ENCODE measurements around the gene C2CD3.

C2CD3 gene

GRCh38 chr11:74022546-74022945 lies 148.3 kb downstream of the C2CD3 start:
- in situ Hi-C loops (cut with MboI; ENCODE audit: low sequenced_read_pairs): no loop called here

- in situ Hi-C loops (cut with MboI; ENCODE audit: low sequenced_read_pairs): no loop called here
These were observed 148.8 kb downstream of the C2CD3 start for GRCh38 chr11:74021998-74022397.

GRCh38 chr11:74020539-74020938 lies 150.3 kb downstream of the C2CD3 start:
- in situ Hi-C loops (cut with MboI; ENCODE audit: low sequenced_read_pairs): no loop called here

- in situ Hi-C loops (cut with MboI; ENCODE audit: low sequenced_read_pairs): no loop called here
These were observed 150.9 kb downstream of the C2CD3 start for GRCh38 chr11:74019860-74020259.

GRCh38 chr11:74019104-74019738 lies 151.6 kb downstream of the C2CD3 start:
- in situ Hi-C loops (cut with MboI; ENCODE audit: low sequenced_read_pairs): no loop called here

GRCh38 chr11:74018331-74019005 lies 152.3 kb downstream of the C2CD3 start:
- in situ Hi-C loops (cut with MboI; ENCODE audit: low sequenced_read_pairs): no loop called here

GRCh38 chr11:74017631-74018030 lies 153.2 kb downstream of the C2CD3 start:
- in situ Hi-C loops (cut with MboI; ENCODE audit: low sequenced_read_pairs): no loop called here

GRCh38 chr11:74015919-74016684 lies 154.7 kb downstream of the C2CD3 start:
- in situ Hi-C loops (cut with MboI; ENCODE audit: low sequenced_read_pairs): no loop called here

- in situ Hi-C loops (cut with MboI; ENCODE audit: low sequenced_read_pairs): no loop called here
These were observed 155.9 kb downstream of the C2CD3 start for GRCh38 chr11:74014880-74015279.

- in situ Hi-C loops (cut with MboI; ENCODE audit: low sequenced_read_pairs): no loop called here
These were observed 157.7 kb downstream of the C2CD3 start for GRCh38 chr11:74013141-74013540.

GRCh38 chr11:74012074-74012809 lies 158.6 kb downstream of the C2CD3 start:
- in situ Hi-C loops (cut with MboI; ENCODE audit: low sequenced_read_pairs): no loop called here

- in situ Hi-C loops (cut with MboI; ENCODE audit: low sequenced_read_pairs): no loop called here
These were observed 159.3 kb downstream of the C2CD3 start for GRCh38 chr11:74011360-74012073.

- in situ Hi-C loops (cut with MboI; ENCODE audit: low sequenced_read_pairs): no loop called here
These were observed 160.2 kb downstream of the C2CD3 start for GRCh38 chr11:74010306-74011300.

- in situ Hi-C loops (cut with MboI; ENCODE audit: low sequenced_read_pairs): no loop called here
These were observed 161.0 kb downstream of the C2CD3 start for GRCh38 chr11:74009675-74010305.

- in situ Hi-C loops (cut with MboI; ENCODE audit: low sequenced_read_pairs): no loop called here
These were observed 161.6 kb downstream of the C2CD3 start for GRCh38 chr11:74009230-74009547.

- in situ Hi-C loops (cut with MboI; ENCODE audit: low sequenced_read_pairs): no loop called here
These were observed 162.2 kb downstream of the C2CD3 start, which contains the start of gene UCP3 for GRCh38 chr11:74008373-74009229. Gene UCP3 (minus strand): TSS chr11:74009085. CDS start chr11:74007042, 2,043 bp downstream.

- in situ Hi-C loops (cut with MboI; ENCODE audit: low sequenced_read_pairs): no loop called here
These were observed 163.0 kb downstream of the C2CD3 start for GRCh38 chr11:74007691-74008372.
